SK-N-SH treated with all-trans-retinoic acid at 6 μM for 48 hours (cell line): ENCODE results near the gene CACNA1C.

Source experiments
- ATAC-seq: fragments of 200-7000 bp; cut with Tn5 transposase; 3 replicates; pipeline ENCODE4 v1.9.1; 2020; ENCODE audit warnings: mild to moderate bottlenecking, moderate library complexity
- BACH2 ChIP-seq: fragments of 250-450 bp; sonication (Bioruptor Pico); IDR thresholded peaks from 2 replicates; pipeline ENCODE4 v1.9.0; 2021; ENCODE audit warnings: mild to moderate bottlenecking, borderline replicate concordance
- CREB5 ChIP-seq: fragments of 250-450 bp; sonication (Bioruptor Pico); IDR thresholded peaks from 2 replicates; pipeline ENCODE4 v1.5.1; 2020; ENCODE audit warnings: low read depth, mild to moderate bottlenecking, moderate library complexity
- CSDC2 ChIP-seq: fragments of 250-450 bp; sonication (Bioruptor Pico); IDR thresholded peaks from 2 replicates; pipeline ENCODE4 v1.5.0; 2020; ENCODE audit warnings: mild to moderate bottlenecking, moderate library complexity
- ESRRG ChIP-seq: fragments of 250-450 bp; sonication (Bioruptor Pico); IDR thresholded peaks from 2 replicates; pipeline ENCODE4 v1.6.1; 2021; ENCODE audit warnings: mild to moderate bottlenecking
- GLIS3 ChIP-seq: fragments of 250-450 bp; sonication (Bioruptor Pico); IDR thresholded peaks from 2 replicates; pipeline ENCODE4 v1.5.0; 2020; ENCODE audit warnings: mild to moderate bottlenecking, moderate library complexity
- ISL1 ChIP-seq: fragments of 250-450 bp; sonication (Bioruptor Pico); IDR thresholded peaks from 2 replicates; pipeline ENCODE4 v2.1.2; 2022; ENCODE audit warnings: mild to moderate bottlenecking, moderate library complexity
- PATZ1 ChIP-seq: fragments of 250-450 bp; sonication (Bioruptor Pico); IDR thresholded peaks from 2 replicates; pipeline ENCODE4 v1.8.0; 2020; ENCODE audit warnings: mild to moderate bottlenecking, moderate library complexity, borderline replicate concordance
- PPARA ChIP-seq: fragments of 250-450 bp; sonication (Bioruptor Pico); IDR thresholded peaks from 2 replicates; pipeline ENCODE4 v1.5.0; 2020; ENCODE audit warnings: mild to moderate bottlenecking, borderline replicate concordance
- RARB ChIP-seq: fragments of 250-450 bp; sonication (Bioruptor Pico); IDR thresholded peaks from 2 replicates; pipeline ENCODE4 v1.8.0; 2021; ENCODE audit warnings: mild to moderate bottlenecking, moderate library complexity
- SNAI2 ChIP-seq: fragments of 250-450 bp; sonication (Bioruptor Pico); IDR thresholded peaks from 2 replicates; pipeline ENCODE4 v1.5.0; 2020; ENCODE audit warnings: mild to moderate bottlenecking, moderate library complexity
- TCF4 ChIP-seq: fragments of 250-450 bp; sonication (Bioruptor Pico); IDR thresholded peaks from 2 replicates; pipeline ENCODE4 v1.8.0; 2021; ENCODE audit warnings: mild to moderate bottlenecking, moderate library complexity, borderline replicate concordance
- TOX ChIP-seq: fragments of 250-450 bp; sonication (Bioruptor Pico); IDR thresholded peaks from 2 replicates; pipeline ENCODE4 v1.8.0; 2021; ENCODE audit warnings: mild to moderate bottlenecking, moderate library complexity, borderline replicate concordance
- TSHZ2 ChIP-seq: fragments of 250-450 bp; sonication (Bioruptor Pico); IDR thresholded peaks from 2 replicates; pipeline ENCODE4 v1.5.0; 2020; ENCODE audit warnings: mild to moderate bottlenecking, moderate library complexity
- ZC3H10 ChIP-seq: fragments of 250-450 bp; sonication (Bioruptor Pico); IDR thresholded peaks from 2 replicates; pipeline ENCODE4 v1.5.1; 2021; ENCODE audit warnings: mild to moderate bottlenecking, moderate library complexity
- ZFP30 ChIP-seq: fragments of 450-650 bp; formaldehyde crosslinking; IDR thresholded peaks from 2 replicates; pipeline ENCODE4 v1.5.0; 2022; ENCODE audit warnings: mild to moderate bottlenecking, moderate library complexity
- ZNF565 ChIP-seq: fragments of 450-650 bp; formaldehyde crosslinking; conservative IDR thresholded peaks from 2 replicates; pipeline ENCODE4 v1.5.0; 2020; ENCODE audit warnings: low read depth, mild to moderate bottlenecking, moderate library complexity
- ZNF70 ChIP-seq: fragments of 450-650 bp; formaldehyde crosslinking; IDR thresholded peaks from 2 replicates; pipeline ENCODE4 v1.5.0; 2020; ENCODE audit warnings: mild to moderate bottlenecking, moderate library complexity
- ZNF8 ChIP-seq: fragments of 450-650 bp; formaldehyde crosslinking; IDR thresholded peaks from 2 replicates; pipeline ENCODE4 v1.5.0; 2020; ENCODE audit warnings: mild to moderate bottlenecking, moderate library complexity
- TF ChIP-seq, protein P1 (sequence below): fragments of 250-450 bp; sonication (Bioruptor Pico); IDR thresholded peaks from 2 replicates; pipeline ENCODE4 v1.5.1; 2021; ENCODE audit warnings: mild to moderate bottlenecking, moderate library complexity

The CACNA1C gene

DNA sequence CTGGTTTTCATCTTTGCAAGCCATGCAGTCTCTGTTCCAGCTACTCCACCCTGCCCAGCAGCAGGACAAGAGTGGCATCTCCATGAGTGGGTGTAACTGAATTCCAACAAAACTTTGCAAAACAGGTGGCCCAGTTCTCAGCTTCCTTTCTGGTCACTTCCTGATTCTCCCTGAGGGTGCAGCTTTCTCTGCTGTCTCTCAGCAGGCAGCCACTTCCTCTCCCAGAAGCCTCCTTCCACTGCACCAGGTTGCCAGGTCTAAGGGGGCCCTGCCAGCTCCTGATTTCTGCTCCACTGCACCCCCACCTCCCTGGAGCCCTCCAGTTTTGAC is 400.9 kb downstream of the CACNA1C start:
- no peak for TF ChIP-seq ISL1 (CRISPR knock-in tag)
- no peak for TF ChIP-seq ZFP30 (CRISPR knock-in tag)
- TF ChIP-seq PPARA (CRISPR knock-in tag) = no peak
- TF ChIP-seq ESRRG (CRISPR knock-in tag) = no peak
- TF ChIP-seq PATZ1 (CRISPR knock-in tag) = no peak
- TF ChIP-seq TCF4 (CRISPR knock-in tag) = no peak
- TF ChIP-seq SNAI2 (CRISPR knock-in tag) = no peak
- TF ChIP-seq ZC3H10 (CRISPR knock-in tag) = no peak
- TF ChIP-seq RARB = no peak
- TF ChIP-seq TSHZ2 (CRISPR knock-in tag) = no peak
- TF ChIP-seq GLIS3 = no peak
- TF ChIP-seq BACH2 (CRISPR knock-in tag) = no peak
- no peak for TF ChIP-seq ZNF565 (CRISPR knock-in tag)
- TF ChIP-seq, protein P1, sequence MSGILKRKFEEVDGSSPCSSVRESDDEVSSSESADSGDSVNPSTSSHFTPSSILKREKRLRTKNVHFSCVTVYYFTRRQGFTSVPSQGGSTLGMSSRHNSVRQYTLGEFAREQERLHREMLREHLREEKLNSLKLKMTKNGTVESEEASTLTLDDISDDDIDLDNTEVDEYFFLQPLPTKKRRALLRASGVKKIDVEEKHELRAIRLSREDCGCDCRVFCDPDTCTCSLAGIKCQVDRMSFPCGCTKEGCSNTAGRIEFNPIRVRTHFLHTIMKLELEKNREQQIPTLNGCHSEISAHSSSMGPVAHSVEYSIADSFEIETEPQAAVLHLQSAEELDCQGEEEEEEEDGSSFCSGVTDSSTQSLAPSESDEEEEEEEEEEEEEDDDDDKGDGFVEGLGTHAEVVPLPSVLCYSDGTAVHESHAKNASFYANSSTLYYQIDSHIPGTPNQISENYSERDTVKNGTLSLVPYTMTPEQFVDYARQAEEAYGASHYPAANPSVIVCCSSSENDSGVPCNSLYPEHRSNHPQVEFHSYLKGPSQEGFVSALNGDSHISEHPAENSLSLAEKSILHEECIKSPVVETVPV (CRISPR knock-in tag) = no peak
- no peak for TF ChIP-seq ZNF70 (CRISPR knock-in tag)
- ATAC-seq = no peak

DNA sequence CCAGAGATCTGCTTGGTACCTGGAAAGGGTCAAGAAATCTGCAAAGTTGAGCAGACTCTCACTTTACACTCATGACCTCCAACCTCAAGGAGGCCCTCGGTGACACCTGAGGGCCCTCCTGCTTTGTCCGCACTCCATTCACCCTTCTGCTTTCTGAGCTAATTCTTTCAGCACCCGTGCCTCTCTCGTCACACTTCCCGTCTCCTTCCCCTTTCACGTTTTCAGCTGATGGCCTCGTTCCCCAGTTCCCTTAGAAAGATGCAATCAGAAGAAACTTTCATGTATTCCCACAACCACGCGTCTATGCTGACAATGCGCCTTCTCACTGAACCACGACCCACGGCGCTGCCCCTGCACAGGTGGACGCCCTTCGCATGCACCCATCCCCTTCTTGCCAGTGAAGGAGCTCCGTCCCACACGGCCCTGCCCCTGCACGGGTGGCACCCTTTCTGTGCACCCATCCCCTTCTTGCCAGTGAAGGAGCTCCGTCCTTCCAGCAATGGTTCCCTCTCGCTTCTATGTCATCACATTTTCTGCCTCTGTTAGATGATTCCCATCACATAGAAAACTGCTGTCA is 401.9 kb downstream of the CACNA1C start:
- ATAC-seq = no peak

More for the DNA sequence above, 401.9 kb downstream of the CACNA1C start:
- no peak for TF ChIP-seq ZNF70 (CRISPR knock-in tag)
- TF ChIP-seq ZC3H10 (CRISPR knock-in tag) = no peak
- no peak for TF ChIP-seq TOX (CRISPR knock-in tag)
- TF ChIP-seq, protein P1 (CRISPR knock-in tag) = no peak
- no peak for TF ChIP-seq CSDC2 (CRISPR knock-in tag)
- TF ChIP-seq CREB5 (CRISPR knock-in tag) = no peak
- TF ChIP-seq TCF4 (CRISPR knock-in tag) = no peak
- TF ChIP-seq ISL1 (CRISPR knock-in tag) = no peak
- no peak for TF ChIP-seq ZNF8
- TF ChIP-seq PATZ1 (CRISPR knock-in tag) = no peak
- TF ChIP-seq GLIS3 = no peak
